NCI-H2196 (cell line): ENCODE measurements around the gene CRTC3.
"Not testable (repeated sequence)": the region's sequence is repeated elsewhere in the genome, so short reads cannot be mapped to it uniquely, and the experiment has no call there.

Experiments used
- DNase-seq: peaks from one replicate; lab custom pipeline; 2025; ENCODE audit not compliant: unreplicated experiment; lab: John Stamatoyannopoulos, UW

The CRTC3 gene

GRCh38 chr15:90520365-90520764 lies 9.4 kb upstream of the CRTC3 start:
- no peak for DNase-seq

- DNase-seq: no peak
Observed at GRCh38 chr15:90523373-90523772, 6.3 kb upstream of the CRTC3 start.

- DNase-seq: not testable (repeated sequence)
Observed at GRCh38 chr15:90524018-90524803, 5.5 kb upstream of the CRTC3 start.

GRCh38 chr15:90529011-90529370 lies 732 bp upstream of the CRTC3 start:
- DNase-seq: no peak

GRCh38 chr15:90530250-90531051 lies 728 bp downstream of the CRTC3 start:
- DNase-seq: no peak

GRCh38 chr15:90531147-90531546 lies 1.4 kb downstream of the CRTC3 start:
- no peak for DNase-seq

GRCh38 chr15:90535254-90535653 lies 5.5 kb downstream of the CRTC3 start:
- no peak for DNase-seq

GRCh38 chr15:90539789-90540188 lies 10.1 kb downstream of the CRTC3 start:
- DNase-seq: no peak

GRCh38 chr15:90540768-90541167 lies 11.0 kb downstream of the CRTC3 start:
- no peak for DNase-seq

GRCh38 chr15:90545095-90545494 lies 15.4 kb downstream of the CRTC3 start:
- no peak for DNase-seq

GRCh38 chr15:90547540-90547939 lies 17.8 kb downstream of the CRTC3 start:
- DNase-seq: no peak

- DNase-seq: no peak
Observed at GRCh38 chr15:90550919-90551318, 21.2 kb downstream of the CRTC3 start.

- no peak for DNase-seq
Observed at GRCh38 chr15:90552162-90552928, 22.6 kb downstream of the CRTC3 start.

- no peak for DNase-seq
Observed at GRCh38 chr15:90552929-90553211, 23.1 kb downstream of the CRTC3 start.

- no peak for DNase-seq
Observed at GRCh38 chr15:90553248-90553745, 23.6 kb downstream of the CRTC3 start.

GRCh38 chr15:90557186-90558084 lies 27.7 kb downstream of the CRTC3 start:
- DNase-seq: peak; percentile 45

- DNase-seq: no peak
Observed at GRCh38 chr15:90558171-90558573, 28.4 kb downstream of the CRTC3 start.

GRCh38 chr15:90559119-90559518 lies 29.4 kb downstream of the CRTC3 start:
- no peak for DNase-seq

- no peak for DNase-seq
Observed at GRCh38 chr15:90560229-90560776, 30.6 kb downstream of the CRTC3 start.
